CMK (cell line): Measurements from ENCODE around the gene NPC1L1.
"Not testable (repeated sequence)": the region's sequence is repeated elsewhere in the genome, so short reads cannot be mapped to it uniquely, and the experiment has no call there.

Source experiments
- DNase-seq: peaks from one replicate; pipeline ENCODE4 v3.0.0-alpha.2; 2010; ENCODE audit warnings: low read depth

The NPC1L1 gene

DNA sequence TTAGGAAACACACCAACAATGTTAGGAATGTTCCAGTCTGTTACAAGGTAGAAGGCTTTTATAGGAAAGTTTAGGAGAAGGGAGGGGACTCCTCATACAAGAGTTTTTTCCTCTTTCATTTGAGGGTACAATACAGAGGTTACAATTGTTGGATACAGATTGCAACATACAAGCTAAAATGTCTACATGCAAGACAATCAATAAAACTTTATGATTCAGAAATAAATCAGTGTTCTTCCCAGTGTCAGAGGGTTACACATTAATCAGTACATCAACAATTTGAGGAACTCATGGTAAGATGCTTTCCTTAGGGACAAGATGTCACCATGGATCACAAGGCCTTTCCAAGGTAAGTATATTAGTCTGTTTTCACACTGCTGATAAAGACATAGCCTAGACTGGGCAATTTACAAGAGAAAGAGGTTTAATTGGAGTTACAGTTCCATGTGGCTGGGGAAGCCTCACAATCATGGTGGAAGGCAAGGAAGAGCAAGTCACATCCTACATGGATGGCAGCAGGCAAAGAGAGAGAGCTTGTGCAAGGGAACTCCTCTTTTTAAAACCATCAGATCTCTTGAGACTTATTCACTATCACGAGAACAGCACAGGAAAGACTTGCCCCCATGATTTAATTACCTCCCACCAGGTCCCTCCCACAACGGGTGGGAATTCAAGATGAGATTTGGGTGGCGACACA lies 34.4 kb downstream of the NPC1L1 start:
- not testable (repeated sequence) for DNase-seq

DNA sequence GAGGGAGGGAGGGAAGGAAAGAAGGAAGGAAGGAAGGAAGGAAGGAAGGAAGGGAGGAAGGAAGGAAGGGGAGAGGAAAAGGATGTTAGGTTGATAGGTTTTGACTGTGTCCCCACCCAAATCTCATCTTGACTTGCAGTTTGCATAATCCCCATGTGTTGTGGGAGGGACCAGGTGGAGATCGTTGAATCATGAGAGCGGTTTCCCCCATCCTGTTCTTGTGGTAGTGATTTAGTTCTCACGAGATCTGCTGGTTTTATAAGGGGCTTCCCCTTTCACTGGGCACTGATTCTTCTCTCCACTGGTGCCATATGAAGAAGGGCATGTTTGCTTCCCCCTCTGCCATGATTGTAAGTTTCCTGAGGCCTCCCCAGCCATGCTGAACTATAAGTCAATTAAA lies 35.5 kb downstream of the NPC1L1 start:
- DNase-seq: no peak

DNA sequence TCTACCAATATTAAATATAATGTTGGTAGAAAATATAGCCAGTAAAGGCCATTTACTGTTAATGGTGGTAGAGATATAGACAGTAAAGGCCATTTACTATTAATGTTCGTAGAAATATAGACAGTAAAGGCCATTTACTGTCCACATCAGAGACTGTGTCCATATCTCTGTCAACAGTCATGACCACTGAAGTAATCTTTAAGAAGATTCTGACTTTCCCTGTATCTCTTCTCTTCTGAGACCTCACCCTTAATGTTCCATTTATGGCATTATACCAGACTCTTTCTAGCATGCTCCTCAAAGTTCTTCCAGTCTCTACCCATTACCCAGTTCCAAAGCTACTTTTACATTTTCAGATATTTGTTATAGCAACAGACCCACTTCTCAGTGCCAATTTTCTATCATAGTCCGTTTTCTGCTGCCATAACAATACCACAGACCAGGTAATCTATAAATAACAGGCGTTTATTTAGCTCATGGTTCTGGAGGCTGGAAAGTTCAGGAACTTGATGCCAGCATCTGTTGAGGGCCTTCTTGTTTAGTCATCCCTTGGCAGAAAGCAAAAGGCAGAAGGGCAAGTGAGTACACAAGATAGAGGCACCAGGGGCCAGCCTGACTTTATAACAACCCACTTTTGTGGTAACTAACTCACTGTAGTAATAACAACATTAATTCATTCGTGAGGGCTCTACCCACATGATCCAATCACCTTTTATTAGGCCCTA lies 42.7 kb downstream of the NPC1L1 start:
- DNase-seq: no peak

DNA sequence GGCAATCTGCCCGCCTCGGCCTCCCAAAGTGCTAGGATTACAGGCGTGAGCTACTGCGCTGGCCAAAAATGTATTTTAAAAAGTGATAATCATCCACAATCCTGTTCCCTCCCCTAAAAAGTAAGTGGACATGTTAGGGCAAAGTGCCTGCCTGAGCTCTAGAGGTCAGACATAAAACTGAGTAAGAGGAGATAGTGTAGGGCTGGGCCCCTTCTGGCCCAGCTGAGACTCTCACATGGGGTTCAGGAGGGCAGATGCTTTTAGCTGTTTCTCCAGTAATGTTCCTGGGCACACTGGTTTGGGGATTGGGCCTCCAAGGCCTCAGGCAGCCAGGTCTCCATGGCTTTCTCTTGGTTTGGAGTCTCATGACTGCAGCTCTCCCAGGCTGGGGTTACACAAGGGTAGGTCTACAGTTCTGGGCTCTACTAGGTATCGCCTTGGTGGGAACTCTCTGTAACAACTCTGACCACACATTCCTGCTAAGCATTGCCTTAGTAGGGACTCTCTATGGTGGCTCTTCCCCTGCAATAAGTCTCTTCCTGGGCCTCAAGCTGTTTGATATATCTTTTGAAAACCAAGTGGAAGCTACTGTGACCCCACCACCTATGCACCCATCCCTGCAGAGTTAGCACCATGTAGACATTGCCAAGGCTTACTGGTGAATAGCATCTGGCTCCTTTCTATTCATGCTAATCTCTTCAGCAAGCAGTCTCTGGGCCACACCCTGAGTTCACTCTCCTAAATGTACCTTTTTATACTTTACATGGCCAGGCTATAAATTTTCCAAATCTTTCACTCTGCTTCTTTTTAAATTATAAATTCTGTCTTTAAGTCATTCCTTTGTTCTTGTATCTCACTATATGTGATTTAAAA lies 43.7 kb downstream of the NPC1L1 start:
- DNase-seq: no peak

DNA sequence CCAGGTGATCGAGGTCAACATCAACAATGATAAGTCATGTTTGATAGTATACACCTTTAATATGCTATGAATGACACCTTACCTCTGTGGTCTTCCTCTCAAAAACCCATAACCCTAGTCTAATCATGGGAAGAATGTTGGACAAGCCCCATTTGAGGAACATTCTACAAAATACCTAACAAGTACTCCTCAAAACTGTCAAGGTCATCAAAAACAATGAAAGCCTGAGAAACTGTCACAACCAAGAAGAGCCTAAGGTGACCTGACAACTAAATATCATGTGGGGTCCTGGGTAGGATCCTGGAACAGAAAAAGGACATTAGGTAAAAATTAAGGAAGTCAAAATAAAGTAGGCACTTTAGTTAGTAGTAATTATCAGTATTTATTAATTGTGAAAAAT lies 44.7 kb downstream of the NPC1L1 start:
- DNase-seq: no peak

DNA sequence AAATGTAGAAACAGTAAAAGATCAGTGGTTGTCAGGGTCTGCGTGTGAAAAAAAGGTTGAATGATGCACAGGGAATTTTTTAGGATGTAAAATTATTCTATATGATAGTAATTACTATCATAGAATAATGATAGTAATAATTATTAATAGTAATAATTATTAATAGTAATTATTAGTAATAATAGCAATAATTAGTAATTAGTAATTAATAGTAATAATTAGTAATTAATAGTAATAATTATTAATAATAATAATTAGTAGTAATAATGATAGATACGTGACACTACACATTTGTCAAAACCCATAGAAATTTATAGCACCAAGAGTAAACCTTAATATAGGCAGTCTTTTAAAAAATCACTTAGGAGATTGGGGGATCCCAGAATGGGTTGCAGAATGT lies 46.2 kb downstream of the NPC1L1 start:
- DNase-seq: no peak

DNA sequence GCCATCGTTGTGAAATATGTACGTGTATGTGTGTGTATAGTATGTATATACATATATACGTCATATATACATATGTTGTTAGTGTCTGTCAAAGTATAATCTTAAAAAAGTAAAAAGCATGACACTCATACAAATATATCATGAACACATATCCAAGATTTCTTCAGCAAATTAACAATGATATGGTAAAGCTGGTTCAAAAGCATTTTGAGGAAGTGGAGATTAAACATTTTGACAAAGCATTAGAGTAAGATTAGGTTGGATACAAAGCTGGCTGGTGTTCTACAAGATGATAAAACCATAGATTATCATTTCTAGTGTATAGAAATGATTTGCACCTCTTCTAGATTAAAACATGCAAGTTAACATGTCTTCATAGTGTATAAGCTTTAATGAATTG lies 49.9 kb downstream of the NPC1L1 start:
- DNase-seq: no peak

DNA sequence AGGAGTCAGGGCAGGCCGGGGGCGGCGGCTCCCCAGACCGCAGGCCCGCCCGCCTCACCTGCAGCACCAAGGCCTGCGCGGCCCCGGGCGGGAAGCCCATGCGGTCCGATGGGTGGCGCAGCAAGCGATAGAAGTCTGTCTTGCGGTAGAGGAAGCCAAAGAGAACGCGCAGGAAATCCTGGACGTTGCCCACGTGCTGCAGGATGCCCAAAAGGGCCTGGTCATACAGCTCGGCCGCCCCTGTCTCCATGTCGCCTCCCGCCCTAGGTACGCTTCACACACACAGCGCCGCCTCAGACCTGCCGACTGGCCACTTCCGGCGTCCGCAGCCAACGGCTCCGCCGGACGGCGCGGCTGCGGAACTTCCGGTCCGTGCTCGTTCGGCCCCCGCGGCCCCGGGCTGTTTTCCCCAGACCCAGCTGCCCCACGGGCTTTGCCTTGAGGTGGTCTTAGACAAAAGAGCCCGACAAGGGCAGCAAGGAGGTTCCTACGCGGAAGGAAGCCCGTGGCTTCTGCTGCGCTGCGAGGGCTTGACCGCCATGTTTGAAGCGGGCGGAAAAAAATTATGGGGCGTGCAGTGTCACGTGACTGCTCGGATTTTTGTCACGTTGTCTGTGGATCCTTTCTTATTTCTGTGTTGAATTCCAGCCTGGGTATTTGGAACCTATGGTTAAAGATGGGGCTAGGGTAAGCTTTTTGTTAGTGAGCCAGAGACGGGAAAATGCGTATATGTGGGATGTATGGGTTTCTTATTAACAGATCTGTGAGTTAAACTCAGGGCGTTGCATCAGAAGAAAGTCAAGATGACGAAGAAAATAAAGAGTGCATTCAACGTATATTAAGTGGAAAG lies 50.6 kb downstream of the NPC1L1 start, which contains the start of gene NUDCD3:
Gene NUDCD3, minus strand, starts transcription at position 308 of the 850 bp plus-strand sequence. Its CDS starts 58 bp downstream, at position 250.
- DNase-seq: peak; percentile 74

DNA sequence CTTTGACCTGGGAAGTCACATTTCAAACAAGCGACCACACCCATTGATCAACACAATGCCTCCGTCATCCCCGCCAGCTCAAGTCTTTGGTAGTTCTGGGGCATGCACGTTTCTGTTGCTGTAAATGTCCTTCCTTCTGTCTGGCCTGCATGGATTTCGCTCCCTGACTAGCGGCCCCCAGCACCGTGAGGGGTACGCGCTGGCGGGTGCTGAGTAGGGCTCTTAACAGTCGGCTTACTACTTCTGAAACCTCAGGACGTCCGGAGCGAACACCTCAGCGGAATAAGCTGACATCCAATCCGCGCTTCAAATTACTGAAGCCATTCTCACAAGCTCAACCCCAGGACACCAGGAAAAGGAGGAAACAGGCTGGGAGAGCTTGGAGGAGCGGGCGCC lies 51.2 kb downstream of the NPC1L1 start:
- peak; percentile 9 for DNase-seq

DNA sequence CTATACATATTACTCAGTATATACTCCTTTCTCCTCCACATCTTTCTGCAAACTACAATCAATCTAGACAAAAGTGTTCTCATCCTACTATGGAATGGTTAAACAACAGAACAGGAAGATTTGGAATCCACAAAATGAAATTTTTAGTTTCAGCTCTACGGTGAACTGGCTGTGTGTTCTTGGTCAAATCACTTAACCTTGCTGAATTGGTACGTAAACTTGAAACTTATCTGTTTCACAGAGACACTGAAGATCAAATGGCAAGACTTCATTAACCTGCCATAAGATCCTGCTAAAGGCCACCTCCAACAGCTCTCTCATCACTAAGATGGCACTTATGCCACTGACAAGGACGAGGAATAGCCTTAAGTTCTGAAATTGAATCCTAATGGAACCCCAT lies 52.2 kb downstream of the NPC1L1 start:
- DNase-seq: no peak

DNA sequence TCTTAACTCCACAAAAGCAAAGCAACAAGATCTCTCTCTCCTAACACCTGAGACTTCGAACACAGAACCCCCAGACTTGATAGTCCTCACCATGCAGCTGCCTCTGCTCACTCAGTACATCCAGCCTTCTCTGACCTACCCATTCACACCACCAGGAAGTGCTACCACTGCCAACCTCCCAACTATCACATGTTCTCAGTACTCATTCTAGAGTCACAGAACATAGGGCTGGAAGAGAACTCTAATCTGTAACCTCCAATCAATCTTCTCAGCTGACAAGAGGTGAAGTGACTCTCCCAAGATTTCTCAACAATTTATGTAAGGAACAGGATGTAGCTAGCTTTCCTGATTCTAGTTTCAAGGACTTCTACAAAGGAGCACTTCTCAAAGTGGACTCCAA lies 54.4 kb downstream of the NPC1L1 start:
- no peak for DNase-seq

DNA sequence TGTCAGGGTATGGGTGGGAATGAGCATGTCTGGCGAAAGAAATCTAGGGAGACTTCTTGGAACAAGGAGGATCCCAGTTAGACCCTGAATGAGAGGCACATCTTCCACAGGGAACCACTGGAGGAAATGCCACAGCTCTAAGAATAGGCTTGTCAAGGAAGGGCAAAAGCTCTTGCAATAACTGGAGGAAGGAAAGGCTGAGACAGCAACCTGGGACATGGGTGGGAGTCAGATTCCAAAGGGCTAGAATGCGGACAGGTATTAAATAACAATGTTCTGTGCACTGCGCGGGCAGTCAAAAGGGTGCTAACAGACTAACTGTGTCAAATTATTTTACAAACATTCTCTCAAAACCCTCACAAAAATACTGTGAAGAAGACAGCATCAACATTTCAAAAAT lies 55.1 kb downstream of the NPC1L1 start:
- DNase-seq: no peak

DNA sequence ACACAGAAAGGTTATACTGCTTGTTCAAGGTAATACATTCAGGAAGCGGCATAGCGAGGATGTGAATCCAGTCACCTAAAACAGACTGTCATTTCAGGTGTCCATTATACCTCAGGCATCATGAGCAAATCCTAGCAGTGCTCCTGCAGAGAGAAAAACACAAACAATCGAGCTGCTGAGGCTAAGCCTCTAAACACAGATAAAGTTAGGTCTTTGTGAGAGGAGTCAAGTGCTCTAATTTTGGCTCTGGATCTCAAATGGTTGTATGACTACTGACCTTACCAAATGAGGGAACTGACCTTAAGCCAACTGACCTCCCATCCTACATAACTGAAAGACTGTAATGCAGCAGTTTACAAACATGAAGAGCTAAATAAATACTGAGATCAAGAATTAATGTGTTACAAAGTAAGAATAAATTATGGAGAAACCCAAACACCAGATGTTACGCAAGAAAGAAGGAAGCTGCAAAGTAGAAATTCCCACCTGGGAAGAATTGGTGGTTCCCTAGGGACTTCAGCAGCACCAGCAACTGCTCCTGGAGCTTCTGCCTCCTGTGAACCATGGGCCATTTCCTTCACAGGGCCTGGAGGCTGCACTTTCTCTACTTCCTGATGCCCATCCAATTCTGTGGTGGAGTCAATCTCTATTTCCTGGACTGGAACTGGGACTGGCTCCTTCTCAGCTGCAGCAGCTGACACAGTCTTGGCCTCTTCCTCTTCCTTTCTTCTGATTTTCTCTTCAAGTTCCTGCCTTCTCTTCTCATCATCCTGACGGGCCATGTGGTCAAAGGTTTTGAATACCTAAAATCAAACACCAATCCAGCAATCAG lies 56.4 kb downstream of the NPC1L1 start:
- DNase-seq: no peak

DNA sequence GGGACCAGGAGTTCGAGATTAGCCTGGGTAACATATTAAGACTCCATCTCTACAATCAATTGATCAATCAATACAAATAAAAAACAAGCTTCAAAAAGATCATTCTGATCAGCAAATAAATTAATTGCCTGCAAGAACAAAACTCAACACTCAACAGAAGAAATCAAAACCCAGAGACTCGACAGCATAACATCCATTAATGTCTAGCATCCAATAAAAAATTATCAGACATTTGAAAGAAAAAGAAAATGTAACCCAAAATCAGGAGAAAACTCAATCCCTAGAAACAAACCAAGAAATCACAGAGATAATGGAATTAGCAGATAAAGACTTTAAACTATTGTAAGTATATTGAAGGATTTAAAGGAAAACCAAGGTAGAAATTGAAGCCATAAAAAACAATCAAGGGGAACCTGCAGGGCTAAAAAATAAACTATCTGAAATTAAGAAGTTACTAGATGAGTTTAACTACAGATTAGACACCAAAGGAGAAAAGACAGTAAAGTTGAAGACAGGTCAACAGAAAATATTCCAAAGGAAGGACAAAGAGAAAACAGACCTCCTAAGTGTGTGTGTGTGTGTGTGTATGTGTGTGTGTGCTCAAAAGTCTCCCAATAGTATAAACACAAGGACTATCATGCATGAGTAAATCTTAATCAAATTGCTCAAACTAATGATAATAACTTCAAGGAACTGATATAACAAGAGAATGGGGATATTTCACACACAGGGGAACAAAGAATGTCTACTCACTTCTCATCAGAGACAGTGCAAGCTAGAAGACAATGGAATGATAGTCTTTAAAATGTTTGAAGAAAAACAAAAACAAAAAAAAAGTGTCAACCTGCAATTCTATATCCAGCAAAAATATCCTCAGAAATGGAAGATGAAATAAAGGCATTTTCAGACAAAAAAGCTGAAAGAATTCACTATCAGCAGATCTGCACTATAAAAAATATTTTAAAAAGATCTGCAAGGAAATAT lies 58.3 kb downstream of the NPC1L1 start:
- DNase-seq: no peak

DNA sequence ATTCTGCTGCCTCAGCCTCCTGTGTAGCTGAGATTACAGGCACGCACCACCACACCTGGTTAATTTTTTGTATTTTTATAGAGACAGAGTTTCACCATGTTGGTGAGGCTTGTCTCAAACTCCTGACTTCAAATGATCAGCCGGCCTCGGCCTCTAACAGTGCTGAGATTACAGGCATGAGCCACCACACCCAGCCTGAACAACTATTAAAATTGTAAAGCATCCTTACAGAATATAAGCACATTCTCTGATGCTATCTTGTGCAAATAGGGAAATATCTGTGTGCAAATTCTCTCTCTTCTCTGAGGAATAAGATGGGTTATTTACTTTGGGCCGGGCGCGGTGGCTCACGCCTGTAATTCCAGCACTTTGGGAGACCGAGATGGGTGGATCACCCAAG lies 63.2 kb downstream of the NPC1L1 start:
- DNase-seq: no peak

DNA sequence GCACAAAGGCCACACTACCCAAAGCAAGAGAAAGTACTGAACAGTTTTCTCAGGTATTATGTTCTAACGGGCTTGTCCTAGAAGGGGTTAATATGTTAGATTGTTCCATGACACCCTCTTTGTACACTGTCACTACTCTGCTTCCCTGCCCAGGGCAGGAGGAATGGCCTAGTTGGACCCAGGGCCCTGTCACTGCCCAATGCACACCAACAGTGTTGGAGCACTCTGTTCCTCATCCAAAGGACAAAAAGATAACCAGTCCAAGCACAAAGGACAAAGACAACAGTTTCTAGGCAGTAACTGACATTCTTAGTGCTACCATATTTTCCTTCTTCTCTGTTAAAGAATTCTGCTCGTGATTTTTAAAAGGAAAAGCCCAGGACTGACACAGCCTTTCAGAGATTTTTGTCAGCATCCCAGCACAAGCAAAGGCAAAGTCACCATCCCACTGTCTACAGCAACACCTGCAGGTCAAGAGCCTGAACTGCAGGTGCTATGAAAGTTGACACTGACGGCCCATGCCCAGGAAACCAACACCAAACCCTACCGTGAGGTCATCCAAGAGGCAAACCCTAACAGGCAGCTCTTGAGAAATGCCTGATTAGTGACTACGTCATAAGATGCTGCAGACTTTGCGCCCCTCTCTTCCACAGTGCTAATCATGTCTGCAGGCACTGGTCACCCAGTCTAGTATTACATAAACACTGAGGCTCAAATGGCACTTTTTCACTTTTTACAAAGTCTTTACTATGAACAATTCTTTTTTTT lies 63.9 kb downstream of the NPC1L1 start:
- DNase-seq: peak; percentile 27

DNA sequence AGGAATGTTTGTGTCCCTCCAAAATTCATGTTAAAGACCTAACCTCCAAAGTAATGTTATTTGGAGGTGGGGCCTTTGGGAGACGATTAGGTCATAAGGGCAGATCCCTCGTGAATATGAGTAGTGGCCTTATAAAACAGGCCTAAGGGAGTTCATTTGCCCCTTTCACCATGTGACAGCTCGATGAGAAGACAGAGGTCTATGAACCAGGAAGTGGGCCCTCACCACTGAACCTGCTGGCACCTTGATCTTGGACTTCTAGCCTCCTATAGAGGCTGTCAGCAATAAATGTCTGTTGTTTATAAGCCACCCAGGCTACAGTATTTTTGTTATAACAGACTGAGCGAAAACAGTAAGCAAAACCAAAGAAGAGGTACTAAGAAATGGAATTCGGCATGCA lies 64.8 kb downstream of the NPC1L1 start:
- DNase-seq: no peak

DNA sequence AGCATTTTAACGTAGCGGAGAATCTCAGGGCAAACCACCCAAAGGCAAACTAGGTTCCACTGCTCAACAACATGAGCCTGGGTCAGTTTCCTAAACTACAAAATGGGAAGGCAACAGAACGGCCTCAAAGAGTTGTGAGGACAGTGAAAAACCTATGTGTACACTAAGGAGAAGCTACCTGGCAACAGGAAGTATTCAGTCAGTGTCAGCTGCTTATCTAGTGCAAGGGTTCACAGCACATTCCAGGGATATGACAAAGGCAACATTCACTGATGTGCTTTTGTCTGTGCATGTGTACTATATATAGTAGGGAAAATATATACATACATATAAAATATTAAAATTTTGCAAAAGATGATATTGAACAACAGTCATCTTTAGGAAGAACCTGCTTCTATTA lies 67.8 kb downstream of the NPC1L1 start:
- no peak for DNase-seq

DNA sequence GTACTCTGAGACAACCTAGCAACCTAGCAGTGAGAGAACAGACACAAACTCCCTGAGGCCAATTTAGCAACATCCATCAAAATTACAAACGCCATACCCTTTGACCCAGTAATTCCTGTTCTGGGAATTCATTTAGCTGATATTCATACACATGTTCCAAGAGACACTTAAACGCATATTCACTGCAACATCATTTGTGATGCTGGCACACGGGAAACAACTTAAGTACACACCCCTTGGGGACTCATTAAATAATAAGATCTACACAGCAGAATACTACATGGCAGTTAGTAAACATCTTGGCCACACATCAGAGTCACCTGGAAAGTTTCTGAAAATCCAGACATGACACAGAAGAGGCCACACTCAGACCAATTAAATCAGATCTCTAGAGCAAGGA lies 68.3 kb downstream of the NPC1L1 start:
- DNase-seq: no peak
